Muscle layer of duodenum (tissue), 2 donors: ENCODE results near the gene SCN5A.

Source experiments
- H3K27ac ChIP-seq: one replicate; pipeline ENCODE4 v1.7.0; 2013; ENCODE audit warnings: mild to moderate bottlenecking, low read length
- H3K27me3 ChIP-seq: one replicate; pipeline ENCODE4 v1.7.0; 2013; ENCODE audit warnings: low read depth, mild to moderate bottlenecking, control low read depth, low read length
- H3K36me3 ChIP-seq, 2 donors: one replicate each; pipeline ENCODE4 v1.7.0; 2013; ENCODE audit warnings: low read length in 2 of 2, control low read depth in 1 of 2, mild to moderate bottlenecking in 1 of 2; ENCODE audit not compliant: insufficient read depth in 2 of 2, control insufficient read depth in 1 of 2
- H3K4me1 ChIP-seq, 2 donors: one replicate each; pipeline ENCODE4 v1.7.0; 2013; ENCODE audit warnings: low read length in 2 of 2, mild to moderate bottlenecking in 2 of 2, control low read depth in 1 of 2, moderate library complexity in 1 of 2; ENCODE audit not compliant: insufficient read depth in 2 of 2, control insufficient read depth in 1 of 2
- H3K4me3 ChIP-seq, 2 donors: one replicate each; pipeline ENCODE4 v1.7.0; 2013; ENCODE audit warnings: low read length in 2 of 2, low read depth in 1 of 2, mild to moderate bottlenecking in 1 of 2
- H3K9me3 ChIP-seq, 2 donors: one replicate each; pipeline ENCODE4 v1.7.0; 2013; ENCODE audit warnings: low read length in 2 of 2, control low read depth in 1 of 2, mild to moderate bottlenecking in 1 of 2; ENCODE audit not compliant: control insufficient read depth in 1 of 2
- donor health status: healthy.

Gene SCN5A

DNA sequence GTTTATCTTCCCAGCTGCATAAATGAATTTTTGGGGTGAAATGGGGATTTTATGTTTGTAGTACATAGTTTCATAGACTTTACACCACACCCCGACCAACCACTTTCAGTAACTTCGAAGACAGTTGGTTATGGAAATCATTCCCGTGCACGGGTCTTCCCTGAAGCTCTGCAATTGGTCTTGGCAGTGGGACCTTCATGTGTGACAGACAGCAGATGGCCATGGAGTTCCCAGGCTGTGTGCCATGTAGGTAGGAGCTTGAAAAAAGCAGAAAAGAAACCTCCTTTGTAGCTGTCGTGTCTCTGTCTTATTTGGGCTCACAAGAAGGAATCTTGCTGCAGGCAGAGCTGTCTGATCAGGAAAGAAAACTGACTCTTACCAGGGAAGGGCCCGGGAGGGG is 127.5 kb downstream of the SCN5A start:
- H3K27ac ChIP-seq = no peak overlapping the region

DNA sequence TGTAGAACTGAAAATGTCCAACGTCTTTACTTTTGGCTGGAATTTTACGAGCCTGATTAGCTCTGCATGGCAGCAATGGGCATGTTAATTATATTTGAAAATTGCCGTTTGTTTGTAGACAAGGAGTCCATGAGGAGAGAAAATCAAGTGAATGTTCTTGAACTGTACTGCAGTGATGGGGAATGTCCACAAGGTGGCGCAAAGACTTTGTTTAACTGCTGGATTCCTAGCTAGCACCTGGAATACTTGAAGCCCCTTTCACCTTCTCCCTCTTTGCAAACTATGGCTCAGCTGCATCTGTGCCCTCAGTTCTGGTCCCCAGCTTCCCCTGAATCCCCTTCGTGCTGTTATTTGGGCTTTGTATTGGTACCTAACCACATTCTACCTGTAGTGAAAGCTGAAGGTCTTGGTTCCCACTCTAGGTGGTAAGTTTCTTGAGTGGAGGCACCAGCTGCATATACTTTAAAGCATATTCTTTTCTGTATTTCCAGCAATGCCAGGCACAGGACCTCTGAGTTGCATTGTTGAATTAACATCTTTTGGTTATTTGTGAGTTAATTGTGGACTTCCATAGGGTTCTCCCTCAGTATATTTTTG is 128.0 kb downstream of the SCN5A start:
- Histone ChIP-seq H3K27me3 (no peaks in the 10 kb centered on the region), H3K27ac (no peak overlapping the region), H3K4me1 (no peaks in the 10 kb centered on the region), H3K9me3 (no peaks in the 10 kb centered on the region), H3K4me3 (no peak overlapping the region), H3K36me3 (peaks cover 17 to 36% of the 10 kb centered on the region in 2 donors)

More for the DNA sequence above, 127.5 kb downstream of the SCN5A start:
- Histone ChIP-seq H3K9me3 (no peaks in the 10 kb centered on the region), H3K27me3 (no peaks in the 10 kb centered on the region), H3K4me3 (no peak overlapping the region), H3K4me1 (no peaks in the 10 kb centered on the region), H3K36me3 (peaks cover 17 to 35% of the 10 kb centered on the region in 2 donors)

DNA sequence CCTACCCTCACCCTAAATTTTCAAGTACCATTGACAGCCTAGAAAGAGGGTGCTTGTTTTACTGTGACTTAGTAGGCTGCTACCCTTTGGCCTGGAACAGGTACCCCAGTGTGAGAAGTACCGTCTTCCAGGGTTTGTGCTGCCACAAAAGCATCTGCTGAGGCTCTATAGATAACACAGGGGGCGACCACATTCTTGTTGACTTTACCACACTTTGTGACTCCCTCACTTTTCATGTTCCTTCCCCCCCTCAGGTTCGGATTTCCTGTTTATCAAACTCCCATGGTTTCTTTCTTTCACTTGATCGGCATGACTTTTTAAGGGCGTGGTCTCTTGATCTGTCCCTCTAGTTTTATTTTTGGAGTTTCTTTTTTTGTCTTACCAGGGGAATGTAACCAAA is 129.8 kb downstream of the SCN5A start:
- H3K9me3 ChIP-seq = no peaks in the 10 kb centered on the region
- peaks cover 9 to 30% of the 10 kb centered on the region in 2 donors for H3K36me3 ChIP-seq
- no peaks in the 10 kb centered on the region for H3K4me1 ChIP-seq
- H3K27ac ChIP-seq = no peak overlapping the region
- H3K4me3 ChIP-seq = no peak overlapping the region
- H3K27me3 ChIP-seq = no peaks in the 10 kb centered on the region

DNA sequence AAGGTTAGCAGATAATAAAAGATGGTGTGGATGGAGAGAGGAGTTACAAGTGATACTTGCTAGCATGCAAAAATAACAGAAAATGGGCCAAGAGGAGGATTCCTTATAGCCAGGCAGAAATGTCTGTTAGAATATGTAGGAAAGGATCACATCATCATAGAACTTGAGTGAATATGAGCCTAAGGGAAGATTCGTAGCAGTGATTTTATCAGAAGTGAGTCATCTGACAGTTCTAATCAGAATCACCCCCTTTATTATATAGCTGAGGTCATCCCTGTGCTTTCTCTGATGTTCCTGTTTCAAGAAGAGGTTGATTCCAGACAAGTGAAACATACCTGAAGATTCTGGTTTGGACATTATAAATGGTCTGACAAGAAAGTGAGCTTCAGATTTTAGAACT is 130.5 kb downstream of the SCN5A start:
- Histone ChIP-seq H3K4me1 (no peaks in the 10 kb centered on the region), H3K27ac (no peak overlapping the region), H3K4me3 (no peak overlapping the region), H3K36me3 (peaks cover 7 to 28% of the 10 kb centered on the region in 2 donors), H3K27me3 (no peaks in the 10 kb centered on the region), H3K9me3 (no peaks in the 10 kb centered on the region)

DNA sequence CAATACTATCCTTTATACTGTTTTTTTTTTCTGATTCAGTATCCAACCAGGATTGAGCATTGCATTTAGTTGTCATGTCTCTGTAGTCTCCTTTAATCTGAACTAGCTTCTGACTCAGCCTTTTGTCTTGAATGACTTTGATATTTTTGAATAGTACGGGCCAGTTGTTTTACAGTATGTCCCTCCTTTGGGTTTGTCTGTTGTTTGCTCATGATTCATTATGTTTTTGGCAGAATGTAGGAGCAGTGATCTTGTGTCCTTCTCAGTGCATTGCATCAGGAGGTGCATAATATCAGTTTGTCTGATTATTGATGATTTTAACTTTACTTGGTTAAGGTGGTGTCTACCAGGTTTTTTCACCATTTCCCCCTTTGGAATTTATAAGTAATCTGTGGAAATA is 132.8 kb downstream of the SCN5A start:
- H3K36me3 ChIP-seq = peaks cover 7 to 41% of the 10 kb centered on the region in 2 donors
- no peaks in the 10 kb centered on the region for H3K27me3 ChIP-seq
- H3K4me1 ChIP-seq = no peaks in the 10 kb centered on the region
- no peak overlapping the region for H3K27ac ChIP-seq
- no peaks in the 10 kb centered on the region for H3K9me3 ChIP-seq
- no peak overlapping the region for H3K4me3 ChIP-seq

DNA sequence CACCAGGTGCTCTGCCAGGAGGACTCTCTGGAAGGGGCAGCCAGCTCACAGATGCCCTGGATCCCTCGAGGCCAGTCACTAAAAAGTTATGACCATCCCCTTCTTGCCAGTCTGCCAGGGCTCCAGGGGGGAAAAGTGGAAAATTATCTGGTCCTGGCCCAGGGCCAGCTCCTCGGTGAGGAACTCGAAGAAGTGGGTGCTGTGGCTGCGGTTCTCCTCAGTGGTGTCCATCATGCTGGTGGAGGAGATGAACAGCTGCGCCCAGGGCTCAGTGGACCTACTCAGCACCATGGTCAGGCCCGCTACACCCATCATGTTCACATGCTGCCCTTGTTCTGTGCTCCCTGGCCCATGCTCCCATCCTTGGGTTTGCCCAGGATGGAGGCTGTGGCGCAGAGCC is 134.1 kb downstream of the SCN5A start:
- no peak overlapping the region for H3K4me3 ChIP-seq
- H3K9me3 ChIP-seq = no peaks in the 10 kb centered on the region
- H3K4me1 ChIP-seq = no peaks in the 10 kb centered on the region
- no peaks in the 10 kb centered on the region for H3K27me3 ChIP-seq
- H3K36me3 ChIP-seq = peaks cover 13 to 47% of the 10 kb centered on the region in 2 donors
- no peak overlapping the region for H3K27ac ChIP-seq

DNA sequence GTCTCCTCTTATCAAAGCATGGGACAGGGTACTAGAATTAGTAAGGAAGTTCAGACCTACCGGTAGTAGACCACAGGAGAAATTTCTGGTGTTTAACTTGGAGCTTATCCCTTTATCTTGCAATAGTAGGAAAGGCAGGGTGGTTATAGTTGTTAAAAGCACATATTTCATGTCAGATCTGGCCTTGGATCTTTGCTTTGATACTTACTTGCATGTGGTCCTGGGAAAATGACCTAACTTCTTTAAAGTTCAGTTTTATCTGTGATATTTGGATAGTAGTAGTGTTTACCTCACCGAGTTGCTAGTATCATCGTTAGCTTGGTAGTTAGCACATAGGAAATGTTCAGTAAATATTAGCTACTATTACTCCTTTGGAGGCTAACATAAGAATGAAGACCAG is 137.9 kb downstream of the SCN5A start:
- Histone ChIP-seq H3K27me3 (no peaks in the 10 kb centered on the region), H3K27ac (no peak overlapping the region), H3K9me3 (no peaks in the 10 kb centered on the region), H3K4me3 (no peak overlapping the region), H3K4me1 (no peaks in the 10 kb centered on the region), H3K36me3 (peaks cover 35 to 57% of the 10 kb centered on the region in 2 donors)

DNA sequence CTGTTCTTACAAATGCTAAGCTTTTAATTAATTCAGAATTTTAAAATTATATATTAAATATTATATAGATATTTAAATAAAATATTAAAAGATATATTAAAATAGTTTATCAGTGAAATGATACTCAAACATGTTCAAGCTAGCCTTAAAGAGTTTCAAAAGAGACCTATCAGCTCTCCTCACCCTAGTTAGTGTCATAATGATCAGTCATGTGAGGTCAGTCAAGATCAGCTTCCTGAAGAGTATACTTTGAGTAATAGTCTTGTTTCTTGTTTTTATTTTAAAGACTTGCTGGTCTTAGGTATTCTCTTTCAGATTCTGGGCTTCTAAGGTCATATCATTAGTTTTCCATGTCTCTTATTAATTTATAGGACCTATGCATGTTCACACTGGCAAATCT is 138.9 kb downstream of the SCN5A start:
- H3K36me3 ChIP-seq = peaks cover 35 to 55% of the 10 kb centered on the region in 2 donors
- no peaks in the 10 kb centered on the region for H3K4me1 ChIP-seq
- H3K27ac ChIP-seq = no peak overlapping the region
- H3K4me3 ChIP-seq = no peak overlapping the region
- no peaks in the 10 kb centered on the region for H3K9me3 ChIP-seq
- no peaks in the 10 kb centered on the region for H3K27me3 ChIP-seq

DNA sequence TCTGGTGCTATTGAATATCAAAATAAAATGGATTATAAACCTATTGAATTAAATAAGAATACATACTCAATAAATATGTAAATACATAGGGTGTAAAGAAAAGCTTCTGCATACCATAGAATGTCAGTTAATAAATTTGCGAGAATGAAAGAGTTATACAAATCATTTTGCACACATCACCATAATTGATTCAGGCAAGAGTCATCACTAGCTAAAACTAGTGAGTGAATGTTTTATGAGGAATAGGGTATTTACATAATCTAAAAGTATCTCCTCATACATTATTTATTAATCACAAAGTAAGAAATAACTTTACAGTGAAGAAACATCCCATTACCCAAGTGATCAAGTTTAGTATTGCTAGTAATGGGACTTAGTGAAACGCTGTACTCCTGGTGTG is 139.8 kb downstream of the SCN5A start:
- H3K27ac ChIP-seq = no peak overlapping the region
- H3K9me3 ChIP-seq = no peaks in the 10 kb centered on the region
- H3K27me3 ChIP-seq = no peaks in the 10 kb centered on the region
- H3K4me1 ChIP-seq = no peaks in the 10 kb centered on the region
- peaks cover 35 to 56% of the 10 kb centered on the region in 2 donors for H3K36me3 ChIP-seq
- no peak overlapping the region for H3K4me3 ChIP-seq

DNA sequence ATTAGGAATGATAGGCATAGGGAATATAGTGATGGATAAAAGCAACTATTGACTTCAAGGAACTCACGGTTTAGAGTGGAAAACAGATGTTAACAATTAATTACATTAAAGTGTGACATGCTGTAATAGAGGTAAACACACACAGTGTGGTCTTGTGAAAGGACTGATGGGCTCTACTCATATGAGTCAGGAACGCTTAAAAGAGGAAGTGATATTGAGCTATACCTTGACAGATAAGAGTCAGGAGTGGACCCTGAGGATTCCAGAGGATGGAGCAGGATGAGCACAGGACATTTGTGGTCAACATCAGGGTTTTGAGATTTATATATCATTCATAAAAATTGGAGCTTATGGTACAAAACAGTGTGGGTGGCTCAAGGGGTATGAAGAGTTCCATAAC is 142.4 kb downstream of the SCN5A start:
- no peaks in the 10 kb centered on the region for H3K9me3 ChIP-seq
- H3K36me3 ChIP-seq = peaks cover 32 to 51% of the 10 kb centered on the region in 2 donors
- no peaks in the 10 kb centered on the region for H3K27me3 ChIP-seq
- no peaks in the 10 kb centered on the region for H3K4me1 ChIP-seq
- no peak overlapping the region for H3K4me3 ChIP-seq
- no peak overlapping the region for H3K27ac ChIP-seq

DNA sequence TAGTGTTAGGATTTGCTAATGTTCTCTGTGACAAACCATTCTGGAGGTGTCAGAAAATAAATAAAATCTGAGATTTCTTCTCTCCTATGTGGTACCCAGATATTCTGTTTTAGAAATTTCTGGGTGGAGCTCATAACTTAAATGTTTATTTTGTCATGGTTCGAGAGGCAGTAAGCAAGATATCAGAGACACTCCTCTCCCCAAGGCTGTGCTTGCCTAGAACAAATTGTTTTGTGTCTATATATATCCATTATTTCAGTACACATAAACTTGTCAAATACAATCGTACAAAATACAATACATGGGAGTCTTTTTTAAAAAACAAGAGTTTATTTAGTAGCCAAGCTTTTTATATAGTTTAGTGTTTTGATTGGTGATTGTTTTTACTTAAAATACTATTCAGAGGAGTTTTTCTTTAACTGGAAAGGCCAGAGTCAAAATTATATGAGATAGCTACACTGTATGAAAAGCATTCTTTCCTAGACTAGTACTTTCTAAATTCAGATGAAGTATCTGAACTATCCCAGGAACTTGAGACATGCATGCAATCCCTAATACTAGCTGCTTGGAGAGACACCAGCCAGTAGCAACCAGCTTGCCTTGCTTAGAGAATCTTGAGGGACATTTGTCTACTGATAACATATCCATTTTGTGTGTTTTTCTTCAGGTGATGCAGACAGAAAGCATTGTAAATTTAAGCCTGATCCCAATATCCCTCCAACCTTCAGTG is 148.6 kb downstream of the SCN5A start:
- Histone ChIP-seq H3K36me3 (peaks cover 18 to 33% of the 10 kb centered on the region in 2 donors), H3K27me3 (no peaks in the 10 kb centered on the region), H3K9me3 (no peaks in the 10 kb centered on the region), H3K4me1 (peaks cover 7 to 8% of the 10 kb centered on the region in 2 donors), H3K27ac (no peak overlapping the region), H3K4me3 (no peak overlapping the region)
